ENCODE data around the gene FOXC1. TPM values are rescaled to one million over a fixed set of nuclear protein-coding genes. Genes with fewer than 3 reads are reported as not detected.

The FOXC1 gene
- total RNA-seq, 1 experiment from 2014 or later: not detected

DNA sequence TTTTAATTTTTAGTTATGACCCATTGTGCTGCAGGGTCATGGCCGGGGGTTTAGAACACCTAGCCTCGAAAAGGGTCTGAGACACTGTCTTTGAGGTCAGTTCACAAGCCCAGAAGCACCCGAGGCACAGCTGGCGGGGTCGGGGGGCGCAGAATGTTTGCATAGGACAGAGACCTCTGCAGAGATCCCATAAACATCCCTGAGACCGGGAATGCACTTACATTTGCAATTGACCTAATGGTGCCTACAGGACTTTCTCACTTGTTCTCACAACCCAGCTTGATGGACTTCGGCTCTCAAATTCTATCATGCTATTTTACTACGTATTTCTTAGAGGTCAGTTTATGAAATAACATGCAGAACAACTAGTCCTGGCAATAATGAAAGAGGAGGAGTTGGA, 33.5 kb upstream of the FOXC1 start:
- H2BK12ac ChIP-seq (ENCODE audit: insufficient read length, low read depth, low read length): no peak overlapping the region
- no peak overlapping the region for H3K14ac ChIP-seq (ENCODE audit: insufficient read depth, low read length)
- H4K5ac ChIP-seq (ENCODE audit: insufficient read length, low read depth, low read length): no peak overlapping the region
- Mint-ChIP-seq H3K36me3 (ENCODE audit: insufficient read depth in 1 of 3, low read depth in 3 of 3) (peaks cover 0 to 2% (median 0%) of the 10 kb centered on the region in 3 experiments; a peak in 1 of 7 replicates), H3K4me3 (no peak overlapping the region), H3K27ac (no peak overlapping the region), H3K27me3 (ENCODE audit: low read depth) (peaks cover 25% of the 10 kb centered on the region), H3K9me3 (peaks cover 0 to 3% of the 10 kb centered on the region in 2 experiments; a peak in 1 of 5 replicates), H3K4me1 (peaks cover 33 to 34% of the 10 kb centered on the region in 2 experiments)
- no peaks in the 10 kb centered on the region for H3K4me1 ChIP-seq (ENCODE audit: insufficient read depth, low read length)
- H2BK5ac ChIP-seq (ENCODE audit: insufficient read length, low read length): no peak overlapping the region
- H3K56ac ChIP-seq (ENCODE audit: insufficient read length, low read depth, low read length): no peak overlapping the region
- no peak overlapping the region for H3K27ac ChIP-seq (ENCODE audit: insufficient read length, low read depth, low read length)
- H3K79me1 ChIP-seq (ENCODE audit: insufficient read depth, low read depth, low read length, poor library complexity, severe bottlenecking): no peaks in the 10 kb centered on the region
- no peak overlapping the region for H3K4me2 ChIP-seq (ENCODE audit: insufficient read depth, insufficient read length, low read length)
- no peak overlapping the region for H3K23ac ChIP-seq (ENCODE audit: insufficient read length, low read depth, low read length)
- H2BK15ac ChIP-seq (ENCODE audit: low read depth, low read length): no peak overlapping the region
- H4K8ac ChIP-seq (replicated peaks; ENCODE audit: insufficient read length, low read depth, low read length): no peak overlapping the region
- H3T11ph ChIP-seq (ENCODE audit: low read length): no peak overlapping the region
- no peak overlapping the region for H3K4ac ChIP-seq (ENCODE audit: low read depth, low read length)
- H4K20me1 ChIP-seq (ENCODE audit: control insufficient read depth, insufficient read depth, insufficient read length): no peaks in the 10 kb centered on the region
- no peak overlapping the region for H2BK20ac ChIP-seq (ENCODE audit: low read depth, low read length, poor library complexity, severe bottlenecking)
- H3K79me2 ChIP-seq (ENCODE audit: insufficient read depth, low read length): no peaks in the 10 kb centered on the region
- H4K91ac ChIP-seq (ENCODE audit: insufficient read length, low read depth, low read length): no peak overlapping the region
- no peaks in the 10 kb centered on the region for H3K9me3 ChIP-seq (ENCODE audit: control insufficient read depth, low read depth, low read length)
- H3K18ac ChIP-seq (ENCODE audit: insufficient read length, low read depth, low read length): no peak overlapping the region
- no peak for DNase-seq
- no peak overlapping the region for H2AK5ac ChIP-seq (ENCODE audit: insufficient read length, low read length)
- no peaks in the 10 kb centered on the region for H3K27me3 ChIP-seq (ENCODE audit: insufficient read depth, low read length)
- no peak overlapping the region for H2BK120ac ChIP-seq (ENCODE audit: low read depth, low read length, poor library complexity, severe bottlenecking)
- no peaks in the 10 kb centered on the region for H3K23me2 ChIP-seq (ENCODE audit: insufficient read length, low read depth, low read length, poor library complexity, severe bottlenecking)
- H3K9ac ChIP-seq (ENCODE audit: extremely low read depth, insufficient read length, low read length): no peak overlapping the region
- no CpG with 5 or more reads among the region's 9 CpGs for WGBS (ENCODE audit: extremely low coverage, insufficient read length, low lambda C conversion rate)
- no peak overlapping the region for H2AFZ ChIP-seq (ENCODE audit: low read length)
- TF ChIP-seq, protein P1, sequence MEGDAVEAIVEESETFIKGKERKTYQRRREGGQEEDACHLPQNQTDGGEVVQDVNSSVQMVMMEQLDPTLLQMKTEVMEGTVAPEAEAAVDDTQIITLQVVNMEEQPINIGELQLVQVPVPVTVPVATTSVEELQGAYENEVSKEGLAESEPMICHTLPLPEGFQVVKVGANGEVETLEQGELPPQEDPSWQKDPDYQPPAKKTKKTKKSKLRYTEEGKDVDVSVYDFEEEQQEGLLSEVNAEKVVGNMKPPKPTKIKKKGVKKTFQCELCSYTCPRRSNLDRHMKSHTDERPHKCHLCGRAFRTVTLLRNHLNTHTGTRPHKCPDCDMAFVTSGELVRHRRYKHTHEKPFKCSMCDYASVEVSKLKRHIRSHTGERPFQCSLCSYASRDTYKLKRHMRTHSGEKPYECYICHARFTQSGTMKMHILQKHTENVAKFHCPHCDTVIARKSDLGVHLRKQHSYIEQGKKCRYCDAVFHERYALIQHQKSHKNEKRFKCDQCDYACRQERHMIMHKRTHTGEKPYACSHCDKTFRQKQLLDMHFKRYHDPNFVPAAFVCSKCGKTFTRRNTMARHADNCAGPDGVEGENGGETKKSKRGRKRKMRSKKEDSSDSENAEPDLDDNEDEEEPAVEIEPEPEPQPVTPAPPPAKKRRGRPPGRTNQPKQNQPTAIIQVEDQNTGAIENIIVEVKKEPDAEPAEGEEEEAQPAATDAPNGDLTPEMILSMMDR (conservative IDR thresholded peaks at IDR 0.05): no peak

All from H9 (cell line).